HFFc6 (cell line): ENCODE results near the gene EDC3. TPM values are rescaled to one million over a fixed set of nuclear protein-coding genes. Genes with fewer than 3 reads are reported as not detected.

Experiments used
- DNase-seq: peaks from one replicate; pipeline ENCODE4 v3.0.0-alpha.2; 2018
- H3K27ac Mint-ChIP-seq: 2 replicates; pipeline ENCODE4 v1.8.0; 2020; ENCODE audit warnings: mild to moderate bottlenecking, mixed read lengths
- H3K27me3 Mint-ChIP-seq: 2 replicates; pipeline ENCODE4 v1.8.0; 2021; ENCODE audit warnings: mild to moderate bottlenecking, moderate library complexity, mixed read lengths; ENCODE audit not compliant: insufficient read depth
- H3K36me3 Mint-ChIP-seq: 2 replicates; pipeline ENCODE4 v1.8.0; 2021; ENCODE audit warnings: low read depth, mixed read lengths
- H3K4me1 Mint-ChIP-seq: 2 replicates; pipeline ENCODE4 v1.8.0; 2020; ENCODE audit warnings: low read depth, mixed read lengths
- H3K4me3 Mint-ChIP-seq: 2 replicates; pipeline ENCODE4 v1.8.0; 2020; ENCODE audit warnings: mild to moderate bottlenecking, moderate library complexity, mixed read lengths
- H3K9me3 Mint-ChIP-seq: 2 replicates; pipeline ENCODE4 v1.8.0; 2020; ENCODE audit warnings: mild to moderate bottlenecking, mixed read lengths
- total RNA-seq, 6 experiments: library from RNA; stranded (reverse); fragmentation: NEBNext Ultra II Directional; extraction: Animal tissue kit (Norgen Biotek cat#: 25700); gene quantifications; 2 replicates in 1 of 6; 3 replicates in 5 of 6; pipeline ENCODE4 v1.2.3, GENCODE V29; 2021
- TF ChIP-seq, protein P1 (sequence below): fragments of 200-600 bp; sonication (generic); IDR thresholded peaks from 2 replicates; pipeline ENCODE4 v1.5.0; 2021; ENCODE audit warnings: antibody characterized with exemption, mild to moderate bottlenecking

EDC3 gene
- total RNA-seq, 6 experiments from 2014 or later, result 37.2 to 46.8 (median 40.8) TPM

DNA sequence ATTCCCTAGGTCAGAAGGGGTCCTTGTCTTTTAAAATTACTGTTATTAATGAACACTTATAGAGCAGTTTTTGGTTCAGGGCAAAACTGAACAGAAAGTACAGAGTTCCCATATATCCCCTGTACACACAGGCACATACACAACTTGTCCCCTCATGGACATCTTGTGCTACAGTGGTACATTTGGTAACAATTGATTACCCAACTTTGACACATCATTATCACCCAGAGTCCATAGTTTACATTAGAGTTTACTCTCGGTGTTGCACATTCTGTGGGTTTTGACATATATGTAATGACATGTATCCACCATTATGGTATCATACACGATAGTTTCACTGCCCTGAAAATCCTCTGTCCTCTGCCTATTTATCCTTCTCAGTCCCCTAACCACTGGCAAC, 984 bp upstream of the EDC3 start:
- TF ChIP-seq, protein P1, sequence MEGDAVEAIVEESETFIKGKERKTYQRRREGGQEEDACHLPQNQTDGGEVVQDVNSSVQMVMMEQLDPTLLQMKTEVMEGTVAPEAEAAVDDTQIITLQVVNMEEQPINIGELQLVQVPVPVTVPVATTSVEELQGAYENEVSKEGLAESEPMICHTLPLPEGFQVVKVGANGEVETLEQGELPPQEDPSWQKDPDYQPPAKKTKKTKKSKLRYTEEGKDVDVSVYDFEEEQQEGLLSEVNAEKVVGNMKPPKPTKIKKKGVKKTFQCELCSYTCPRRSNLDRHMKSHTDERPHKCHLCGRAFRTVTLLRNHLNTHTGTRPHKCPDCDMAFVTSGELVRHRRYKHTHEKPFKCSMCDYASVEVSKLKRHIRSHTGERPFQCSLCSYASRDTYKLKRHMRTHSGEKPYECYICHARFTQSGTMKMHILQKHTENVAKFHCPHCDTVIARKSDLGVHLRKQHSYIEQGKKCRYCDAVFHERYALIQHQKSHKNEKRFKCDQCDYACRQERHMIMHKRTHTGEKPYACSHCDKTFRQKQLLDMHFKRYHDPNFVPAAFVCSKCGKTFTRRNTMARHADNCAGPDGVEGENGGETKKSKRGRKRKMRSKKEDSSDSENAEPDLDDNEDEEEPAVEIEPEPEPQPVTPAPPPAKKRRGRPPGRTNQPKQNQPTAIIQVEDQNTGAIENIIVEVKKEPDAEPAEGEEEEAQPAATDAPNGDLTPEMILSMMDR, result no peak
- Mint-ChIP-seq H3K9me3 (no peaks in the 10 kb centered on the region), H3K4me1 (peaks cover 37% of the 10 kb centered on the region), H3K36me3 (peaks cover 8% of the 10 kb centered on the region; the same call in 1 of the 2 replicates), H3K27me3 (peaks cover 5% of the 10 kb centered on the region), H3K4me3 (peak overlapping the region; percentile 98), H3K27ac (peak overlapping the region; percentile 97)
- DNase-seq, result no peak

DNA sequence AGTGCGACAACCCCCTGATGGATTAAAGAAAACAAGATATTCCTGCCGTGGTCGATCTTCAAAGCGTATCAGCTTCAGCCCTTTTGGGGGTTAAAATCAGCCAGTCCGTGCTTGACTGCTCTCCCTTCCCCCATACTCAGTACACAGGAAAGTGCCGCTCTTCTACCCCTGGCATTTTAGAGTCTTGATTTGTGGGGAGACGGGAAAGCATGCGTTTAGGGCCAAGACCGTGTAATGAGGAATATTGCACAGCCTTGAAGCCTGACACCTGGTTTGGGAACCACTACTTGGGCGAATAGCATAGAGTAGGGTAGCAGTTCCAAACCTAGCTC, 540 bp upstream of the EDC3 start:
- Mint-ChIP-seq H3K4me1 (peaks cover 37% of the 10 kb centered on the region), H3K27me3 (peaks cover 2% of the 10 kb centered on the region), H3K9me3 (no peaks in the 10 kb centered on the region), H3K36me3 (peaks cover 8% of the 10 kb centered on the region; the same call in 1 of the 2 replicates), H3K4me3 (peak overlapping the region; percentile 98), H3K27ac (peak overlapping the region; percentile 97)
- TF ChIP-seq, protein P1, result no peak
- no peak for DNase-seq

DNA sequence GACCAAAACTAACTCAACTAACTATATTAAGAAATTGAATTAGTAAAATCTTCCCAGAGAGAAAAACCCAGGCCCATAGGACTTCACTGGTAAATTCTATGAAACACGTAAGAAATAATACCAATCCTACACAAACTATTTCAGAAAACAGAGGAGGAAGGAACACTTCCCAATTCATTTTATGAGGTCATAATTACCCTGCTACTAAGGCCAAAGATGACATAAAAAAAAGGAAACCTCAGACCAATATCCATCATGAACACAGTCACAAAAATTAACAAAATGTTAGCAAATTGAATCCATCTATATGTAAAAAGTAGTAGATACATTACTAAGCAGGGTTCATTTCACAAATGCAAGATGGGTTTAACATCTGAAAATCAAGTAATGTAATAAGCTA, 3.5 kb downstream of the EDC3 start:
- peaks cover 42% of the 10 kb centered on the region for H3K4me1 Mint-ChIP-seq
- no peak for DNase-seq
- H3K27ac Mint-ChIP-seq, result no peak overlapping the region
- no peak overlapping the region for H3K4me3 Mint-ChIP-seq
- H3K36me3 Mint-ChIP-seq, result peaks cover 8% of the 10 kb centered on the region; the same call in 1 of the 2 replicates
- H3K9me3 Mint-ChIP-seq, result no peaks in the 10 kb centered on the region
- TF ChIP-seq, protein P1, result no peak
- no peaks in the 10 kb centered on the region; the same call in 1 of the 2 replicates for H3K27me3 Mint-ChIP-seq

DNA sequence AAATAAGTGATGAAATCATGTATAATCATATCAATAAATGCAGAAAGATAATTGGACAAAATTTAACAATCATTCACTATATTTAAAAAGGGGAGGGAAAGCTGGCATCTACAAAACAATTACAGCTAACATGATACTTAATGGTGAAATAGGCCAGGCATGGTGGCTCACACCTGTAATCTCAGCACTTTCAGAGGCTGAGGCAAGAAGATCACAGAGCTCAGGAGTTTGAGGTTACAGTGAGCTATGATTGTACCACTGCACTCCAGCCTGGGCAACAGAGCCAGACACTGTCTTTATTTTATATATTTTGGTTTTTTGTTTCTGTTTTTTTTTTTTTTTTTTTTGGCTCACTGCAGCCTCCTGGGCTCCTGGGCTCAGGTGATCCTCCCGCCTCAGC, 12.1 kb downstream of the EDC3 start:
- H3K27ac Mint-ChIP-seq, result no peak overlapping the region
- TF ChIP-seq, protein P1, result no peak
- H3K4me3 Mint-ChIP-seq, result no peak overlapping the region

DNA sequence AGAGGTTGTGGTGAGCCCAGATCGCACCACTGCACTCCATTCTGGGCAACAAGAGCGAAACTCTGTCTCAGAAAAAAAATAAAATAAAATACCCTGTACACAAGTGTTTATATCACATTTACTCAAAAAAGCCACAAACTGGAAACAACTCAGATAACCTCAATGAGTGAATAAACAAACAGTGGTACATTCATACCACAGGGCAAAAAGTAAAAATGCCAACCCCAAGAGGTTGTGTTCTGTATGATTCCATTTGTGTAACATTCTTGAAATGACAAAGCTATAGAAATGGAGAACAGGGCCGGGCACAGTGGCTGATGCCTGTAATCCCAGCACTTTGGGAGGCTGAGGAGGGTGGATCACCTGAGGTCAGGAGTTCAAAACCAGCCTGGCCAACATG, 12.9 kb downstream of the EDC3 start:
- Mint-ChIP-seq H3K9me3 (peaks cover 5% of the 10 kb centered on the region), H3K4me3 (no peak overlapping the region), H3K36me3 (peaks cover 24% of the 10 kb centered on the region), H3K27me3 (no peaks in the 10 kb centered on the region), H3K27ac (no peak overlapping the region), H3K4me1 (no peaks in the 10 kb centered on the region)
- TF ChIP-seq, protein P1, result no peak
- DNase-seq, result no peak

More for the DNA sequence above, 12.1 kb downstream of the EDC3 start:
- Mint-ChIP-seq H3K9me3 (peaks cover 5% of the 10 kb centered on the region), H3K36me3 (peaks cover 24% of the 10 kb centered on the region), H3K27me3 (no peaks in the 10 kb centered on the region), H3K4me1 (no peaks in the 10 kb centered on the region)
- no peak for DNase-seq

DNA sequence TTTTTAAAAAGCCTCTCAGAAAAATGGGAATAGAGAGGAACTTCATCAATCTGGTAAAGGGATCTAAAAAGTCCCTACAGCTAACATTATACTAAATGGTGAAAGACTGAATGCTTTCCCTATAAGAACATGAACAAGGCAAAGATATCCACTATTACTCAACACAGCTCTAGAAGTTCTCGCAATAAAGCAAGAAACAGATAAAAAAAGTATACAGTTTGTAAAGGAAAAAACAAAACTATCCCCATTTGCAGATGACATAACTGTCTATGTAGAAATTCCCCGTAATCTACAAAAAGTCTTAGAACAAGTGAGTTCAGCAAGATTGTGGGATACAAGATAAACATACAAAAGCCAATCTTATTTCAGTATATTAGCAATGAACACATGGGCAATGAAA, 15.4 kb downstream of the EDC3 start:
- H3K4me3 Mint-ChIP-seq, result no peak overlapping the region
- DNase-seq, result no peak
- no peak overlapping the region for H3K27ac Mint-ChIP-seq
- H3K9me3 Mint-ChIP-seq, result peaks cover 5% of the 10 kb centered on the region
- no peaks in the 10 kb centered on the region for H3K4me1 Mint-ChIP-seq
- TF ChIP-seq, protein P1, result no peak
- no peaks in the 10 kb centered on the region for H3K27me3 Mint-ChIP-seq
- H3K36me3 Mint-ChIP-seq, result peaks cover 21% of the 10 kb centered on the region
